H9 (cell line): ENCODE results near the gene FOXF1. TPM values are rescaled to one million over a fixed set of nuclear protein-coding genes. Genes with fewer than 3 reads are reported as not detected.
A peak's percentile ranks its signal among the peaks of the same experiment; 100 is the strongest.

Experiments used
- DNase-seq: peaks from one replicate; pipeline ENCODE4 v3.0.0-alpha.2; 2017
- H2AFZ ChIP-seq: one replicate; pipeline ENCODE4 v1.6.1; 2013; ENCODE audit warnings: mild to moderate bottlenecking, low read length, control low read depth, moderate library complexity
- H2AK5ac ChIP-seq: 2 replicates; pipeline ENCODE4 v1.6.1; 2013; ENCODE audit warnings: low read length, control low read depth, mixed read lengths; ENCODE audit not compliant: insufficient read length
- H2BK120ac ChIP-seq: one replicate; pipeline ENCODE4 v1.6.1; 2013; ENCODE audit warnings: low read depth, mild to moderate bottlenecking, low read length, control low read depth, inconsistent platforms; ENCODE audit not compliant: poor library complexity, severe bottlenecking
- H2BK12ac ChIP-seq: 2 replicates; pipeline ENCODE4 v1.6.1; 2013; ENCODE audit warnings: low read length, control low read depth, mixed read lengths, low read depth; ENCODE audit not compliant: insufficient read length
- H2BK15ac ChIP-seq: 2 replicates; pipeline ENCODE4 v1.6.1; 2013; ENCODE audit warnings: low read depth, low read length, control low read depth
- H2BK20ac ChIP-seq: one replicate; pipeline ENCODE4 v1.6.1; 2013; ENCODE audit warnings: low read depth, mild to moderate bottlenecking, low read length, control low read depth, inconsistent platforms; ENCODE audit not compliant: poor library complexity, severe bottlenecking
- H2BK5ac ChIP-seq: 2 replicates; pipeline ENCODE4 v1.6.1; 2013; ENCODE audit warnings: low read length, control low read depth, mixed read lengths; ENCODE audit not compliant: insufficient read length
- H3K14ac ChIP-seq: 2 replicates; pipeline ENCODE4 v1.6.1; 2013; ENCODE audit warnings: low read length, control low read depth; ENCODE audit not compliant: insufficient read depth
- H3K18ac ChIP-seq: 2 replicates; pipeline ENCODE4 v1.6.1; 2013; ENCODE audit warnings: low read depth, mild to moderate bottlenecking, mixed read lengths, low read length, control low read depth; ENCODE audit not compliant: insufficient read length
- H3K23ac ChIP-seq: 2 replicates; pipeline ENCODE4 v1.6.1; 2013; ENCODE audit warnings: low read length, control low read depth, mixed read lengths, low read depth; ENCODE audit not compliant: insufficient read length
- H3K23me2 ChIP-seq: 2 replicates; pipeline ENCODE4 v1.6.1; 2013; ENCODE audit warnings: low read depth, mild to moderate bottlenecking, mixed read lengths, low read length, control low read depth; ENCODE audit not compliant: insufficient read length, poor library complexity, severe bottlenecking
- H3K27ac ChIP-seq: 2 replicates; pipeline ENCODE4 v1.5.1; 2013; ENCODE audit warnings: low read length, control low read depth, mixed read lengths, low read depth; ENCODE audit not compliant: insufficient read length
- H3K27me3 ChIP-seq: 2 replicates; pipeline ENCODE4 v1.6.1; 2013; ENCODE audit warnings: low read length, control low read depth, inconsistent platforms; ENCODE audit not compliant: insufficient read depth
- H3K4ac ChIP-seq: 2 replicates; pipeline ENCODE4 v1.6.1; 2013; ENCODE audit warnings: low read depth, mild to moderate bottlenecking, control low read depth, inconsistent platforms, low read length, moderate library complexity
- H3K4me1 ChIP-seq: 2 replicates; pipeline ENCODE4 v1.6.1; 2013; ENCODE audit warnings: low read length, control low read depth, inconsistent platforms; ENCODE audit not compliant: insufficient read depth
- H3K4me2 ChIP-seq: 2 replicates; pipeline ENCODE4 v1.6.1; 2013; ENCODE audit warnings: low read length, control low read depth, mixed read lengths; ENCODE audit not compliant: insufficient read length, insufficient read depth
- H3K56ac ChIP-seq: 2 replicates; pipeline ENCODE4 v1.6.1; 2013; ENCODE audit warnings: low read depth, mild to moderate bottlenecking, mixed read lengths, low read length, control low read depth; ENCODE audit not compliant: insufficient read length
- H3K79me1 ChIP-seq: 2 replicates; pipeline ENCODE4 v1.6.1; 2013; ENCODE audit warnings: low read depth, mild to moderate bottlenecking, moderate library complexity, low read length, control low read depth, inconsistent platforms; ENCODE audit not compliant: insufficient read depth, poor library complexity, severe bottlenecking
- H3K79me2 ChIP-seq: 2 replicates; pipeline ENCODE4 v1.6.1; 2013; ENCODE audit warnings: low read length, control low read depth, inconsistent platforms; ENCODE audit not compliant: insufficient read depth
- H3K9ac ChIP-seq: 2 replicates; pipeline ENCODE4 v1.6.1; 2013; ENCODE audit warnings: low read length, control low read depth, mixed read lengths; ENCODE audit not compliant: insufficient read length; ENCODE audit errors: extremely low read depth
- H3K9me3 ChIP-seq: one replicate; pipeline ENCODE4 v1.6.1; 2013; ENCODE audit warnings: low read depth, low read length, inconsistent platforms; ENCODE audit not compliant: control insufficient read depth
- H3T11ph ChIP-seq: one replicate; pipeline ENCODE4 v1.6.1; 2013; ENCODE audit warnings: mild to moderate bottlenecking, low read length, control low read depth, inconsistent platforms
- H4K20me1 ChIP-seq: one replicate; pipeline ENCODE4 v1.6.1; 2013; ENCODE audit not compliant: control insufficient read depth, insufficient read length, insufficient read depth
- H4K5ac ChIP-seq: 2 replicates; pipeline ENCODE4 v1.6.1; 2013; ENCODE audit warnings: low read depth, mild to moderate bottlenecking, mixed read lengths, low read length, control low read depth; ENCODE audit not compliant: insufficient read length
- H4K8ac ChIP-seq: replicated peaks from 2 replicates; pipeline ENCODE4 v1.6.1; 2013; ENCODE audit warnings: low read length, control low read depth, mixed read lengths, low read depth; ENCODE audit not compliant: insufficient read length
- H4K91ac ChIP-seq: 2 replicates; pipeline ENCODE4 v1.6.1; 2013; ENCODE audit warnings: low read depth, mild to moderate bottlenecking, moderate library complexity, mixed read lengths, low read length, control low read depth; ENCODE audit not compliant: insufficient read length
- H3K27ac Mint-ChIP-seq, 3 experiments: 2 replicates in 2 of 3; 3 replicates in 1 of 3; pipeline ENCODE4 v1.8.0; 2020 to 2021; ENCODE audit warnings: mixed read lengths in 3 of 3, mild to moderate bottlenecking in 1 of 3, moderate library complexity in 1 of 3
- H3K27me3 Mint-ChIP-seq: 2 replicates; pipeline ENCODE4 v1.8.0; 2021; ENCODE audit warnings: low read depth, mild to moderate bottlenecking, moderate library complexity, mixed read lengths
- H3K36me3 Mint-ChIP-seq, 3 experiments: 2 replicates in 2 of 3; 3 replicates in 1 of 3; pipeline ENCODE4 v1.8.0; 2020 to 2021; ENCODE audit warnings: low read depth in 3 of 3, mixed read lengths in 3 of 3; ENCODE audit not compliant: insufficient read depth in 1 of 3
- H3K4me1 Mint-ChIP-seq, 2 experiments: 2 replicates each; pipeline ENCODE4 v1.8.0; 2020; ENCODE audit warnings: mixed read lengths in 2 of 2
- H3K4me3 Mint-ChIP-seq, 2 experiments: 2 replicates in 1 of 2; 3 replicates in 1 of 2; pipeline ENCODE4 v1.8.0; 2020 to 2021; ENCODE audit warnings: mild to moderate bottlenecking in 2 of 2, mixed read lengths in 2 of 2, moderate library complexity in 1 of 2
- H3K9me3 Mint-ChIP-seq, 2 experiments: 2 replicates in 1 of 2; 3 replicates in 1 of 2; pipeline ENCODE4 v1.8.0; 2020; ENCODE audit warnings: mild to moderate bottlenecking in 2 of 2, mixed read lengths in 2 of 2, moderate library complexity in 1 of 2
- WGBS: extraction: QIAGEN DNeasy Blood & Tissue Kit; methylation state at CpG from one replicate; pipeline ENCODE4 v1.1.7; 2013; ENCODE audit warnings: missing lambda C conversion rate, low lambda C conversion rate, mixed read lengths; ENCODE audit not compliant: insufficient read length; ENCODE audit errors: extremely low coverage; 5-methylcytosine and 5-hydroxymethylcytosine counted together
- total RNA-seq: library from RNA; stranded (reverse); gene quantifications from 2 replicates; pipeline ENCODE4 v1.2.1, GENCODE V29; 2021
- TF ChIP-seq, protein P1 (sequence below): fragments of 200-600 bp; sonication (generic); conservative IDR thresholded peaks from 3 replicates; pipeline ENCODE4 v1.8.0; 2021; ENCODE audit warnings: antibody characterized with exemption, mild to moderate bottlenecking

Gene FOXF1
- total RNA-seq, 1 experiment from 2014 or later, result not detected

DNA sequence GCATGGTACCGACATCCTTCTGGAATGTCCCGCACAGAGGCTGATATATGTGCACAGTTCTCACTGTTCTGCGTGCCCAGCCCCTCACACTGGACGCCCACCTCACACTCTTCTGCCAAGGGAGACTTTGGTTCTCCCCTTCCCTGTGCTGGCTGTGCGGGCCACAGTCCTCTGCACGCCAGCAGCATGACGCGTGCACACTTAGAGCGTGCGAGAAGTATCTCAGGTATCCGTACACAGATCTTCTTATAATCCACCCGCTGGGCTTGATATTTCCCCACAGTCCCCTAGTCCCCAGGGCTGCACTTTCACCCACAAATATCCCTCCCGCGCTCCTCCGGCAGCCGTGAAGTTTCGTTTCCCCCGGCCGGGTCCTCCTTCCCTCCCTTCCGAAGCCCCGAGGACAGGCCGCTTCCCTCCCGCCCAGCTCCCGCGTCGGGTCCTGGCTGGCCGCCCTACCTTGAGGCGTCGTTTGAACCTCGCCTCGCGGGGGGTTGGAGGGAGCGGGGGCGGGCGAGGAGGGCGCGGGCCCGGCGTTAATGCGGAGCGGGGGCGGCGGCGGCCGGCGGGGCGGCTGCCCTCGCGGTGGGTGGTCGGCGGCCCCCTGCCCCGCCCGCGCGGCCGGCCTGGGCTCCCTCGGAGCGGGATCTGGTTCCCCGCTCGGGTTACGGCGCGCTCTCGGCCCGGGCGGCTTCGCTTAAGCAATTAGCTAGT is 5.0 kb upstream of the FOXF1 start:
- Histone ChIP-seq H3K14ac (no peak overlapping the region), H2BK15ac (no peak overlapping the region), H2BK12ac (no peak overlapping the region), H3K79me1 (no peaks in the 10 kb centered on the region), H2AFZ (no peak overlapping the region), H3K18ac (no peak overlapping the region), H2BK5ac (no peak overlapping the region), H3K27ac (no peak overlapping the region), H3K4me2 (no peak overlapping the region), H3K56ac (no peak overlapping the region), H3K27me3 (peaks cover 95% of the 10 kb centered on the region), H4K8ac (no peak overlapping the region), H3K9ac (no peak overlapping the region), H4K20me1 (no peaks in the 10 kb centered on the region), H4K5ac (no peak overlapping the region), H2BK20ac (no peak overlapping the region), H3K4me1 (peaks cover 3% of the 10 kb centered on the region; the same call in 1 of the 2 replicates), H3K23me2 (peaks cover 8% of the 10 kb centered on the region), H4K91ac (no peak overlapping the region), H3K79me2 (no peaks in the 10 kb centered on the region), H3K4ac (no peak overlapping the region), H3T11ph (no peak overlapping the region), H3K23ac (no peak overlapping the region), H3K9me3 (no peaks in the 10 kb centered on the region), H2BK120ac (no peak overlapping the region), H2AK5ac (no peak overlapping the region)
- peak; percentile 52 for DNase-seq
- peaks cover 2 to 22% of the 10 kb centered on the region in 2 experiments; a peak in 4 of 5 replicates for H3K9me3 Mint-ChIP-seq
- TF ChIP-seq, protein P1, sequence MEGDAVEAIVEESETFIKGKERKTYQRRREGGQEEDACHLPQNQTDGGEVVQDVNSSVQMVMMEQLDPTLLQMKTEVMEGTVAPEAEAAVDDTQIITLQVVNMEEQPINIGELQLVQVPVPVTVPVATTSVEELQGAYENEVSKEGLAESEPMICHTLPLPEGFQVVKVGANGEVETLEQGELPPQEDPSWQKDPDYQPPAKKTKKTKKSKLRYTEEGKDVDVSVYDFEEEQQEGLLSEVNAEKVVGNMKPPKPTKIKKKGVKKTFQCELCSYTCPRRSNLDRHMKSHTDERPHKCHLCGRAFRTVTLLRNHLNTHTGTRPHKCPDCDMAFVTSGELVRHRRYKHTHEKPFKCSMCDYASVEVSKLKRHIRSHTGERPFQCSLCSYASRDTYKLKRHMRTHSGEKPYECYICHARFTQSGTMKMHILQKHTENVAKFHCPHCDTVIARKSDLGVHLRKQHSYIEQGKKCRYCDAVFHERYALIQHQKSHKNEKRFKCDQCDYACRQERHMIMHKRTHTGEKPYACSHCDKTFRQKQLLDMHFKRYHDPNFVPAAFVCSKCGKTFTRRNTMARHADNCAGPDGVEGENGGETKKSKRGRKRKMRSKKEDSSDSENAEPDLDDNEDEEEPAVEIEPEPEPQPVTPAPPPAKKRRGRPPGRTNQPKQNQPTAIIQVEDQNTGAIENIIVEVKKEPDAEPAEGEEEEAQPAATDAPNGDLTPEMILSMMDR, result no peak
- peaks cover 18 to 46% of the 10 kb centered on the region in 2 experiments for H3K4me1 Mint-ChIP-seq
- 0 out of 7 replicates have a peak, but pooled peaks cover 0 to 2% (median 0%) of the 10 kb centered on the region in 3 experiments for H3K36me3 Mint-ChIP-seq
- no peak overlapping the region for H3K27ac Mint-ChIP-seq
- WGBS, result no CpG with 5 or more reads among the region's 67 CpGs
- peak overlapping the region in 1 of 2 experiments; percentile 70; a peak in 3 of 5 replicates for H3K4me3 Mint-ChIP-seq
- peaks cover 99% of the 10 kb centered on the region for H3K27me3 Mint-ChIP-seq
